ENCODE measurements around the gene TBC1D9. TPM values are rescaled to one million over a fixed set of nuclear protein-coding genes. Genes with fewer than 3 reads are reported as not detected.

The TBC1D9 gene
- total RNA-seq, 2 donors from 2014 or later = 22.3 to 29.0 TPM

DNA sequence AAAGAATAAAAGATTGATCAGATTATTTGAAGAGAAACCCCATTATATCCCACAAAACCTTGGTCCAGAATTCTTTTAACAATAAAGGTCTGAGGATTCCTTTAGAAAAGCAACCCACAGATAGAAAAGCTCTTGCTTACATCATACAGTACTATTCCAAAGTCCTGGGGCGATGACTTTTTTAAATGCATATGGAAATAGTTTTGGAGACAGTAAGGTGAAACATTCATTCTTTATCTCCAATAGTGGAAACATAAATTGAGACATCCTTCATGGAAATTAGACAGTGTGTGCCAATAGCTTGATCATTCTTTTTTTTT lies 101.7 kb downstream of the TBC1D9 start:
- no peak overlapping the region for H3K4me3 ChIP-seq (ENCODE audit: low read length)
- H3K27ac ChIP-seq (ENCODE audit: low read depth, low read length) = peak overlapping the region; percentile 45
- no peak for DNase-seq

GRCh38 chr4:140653718-140654494 lies 102.3 kb downstream of the TBC1D9 start:
- H3K4me3 Mint-ChIP-seq = peak overlapping the region; percentile 32

More for the DNA sequence above, 101.7 kb downstream of the TBC1D9 start:
- peaks cover 6% of the 10 kb centered on the region for H3K4me1 ChIP-seq (ENCODE audit: control insufficient read depth, insufficient read depth, low read length)
- H3K9ac ChIP-seq (ENCODE audit: extremely low read depth, low read length, poor library complexity, severe bottlenecking) = no peak overlapping the region
- Mint-ChIP-seq H3K36me3 (ENCODE audit: low read depth) (peaks cover 52% of the 10 kb centered on the region), H3K27me3 (ENCODE audit: insufficient read depth) (no peaks in the 10 kb centered on the region), H3K4me3 (peak overlapping the region; percentile 32), H3K4me1 (peaks cover 16% of the 10 kb centered on the region), H3K27ac (peak overlapping the region; percentile 97), H3K9me3 (no peaks in the 10 kb centered on the region)
- H3K27me3 ChIP-seq (ENCODE audit: control insufficient read depth, insufficient read depth, low read length, poor library complexity, severe bottlenecking) = no peaks in the 10 kb centered on the region
- peaks cover 77% of the 10 kb centered on the region for H3K36me3 ChIP-seq (ENCODE audit: control insufficient read depth, insufficient read depth, low read length)
- TF ChIP-seq CTCF (conservative IDR thresholded peaks at IDR 0.05) = no peak
- H3K9me3 ChIP-seq (ENCODE audit: control insufficient read depth, low read length) = no peaks in the 10 kb centered on the region
- 100% methylated on average over 1 of the region's 1 CpG; no CpG with 5 or more reads in 1 of the 2 experiments for WGBS, 2 experiments (ENCODE audit: insufficient coverage in 1 of 2, insufficient read length in 1 of 2)

GRCh38 chr4:140652601-140653000 lies 103.6 kb downstream of the TBC1D9 start:
- H3K27ac ChIP-seq (ENCODE audit: low read depth, low read length) = no peak overlapping the region
- no peak overlapping the region for H3K4me3 ChIP-seq (ENCODE audit: low read length)
- 92 to 94% methylated on average over 2 of the region's 2 CpGs for WGBS, 2 experiments (ENCODE audit: insufficient coverage in 1 of 2, insufficient read length in 1 of 2)
- Mint-ChIP-seq H3K4me3 (no peak overlapping the region), H3K27ac (no peak overlapping the region), H3K36me3 (ENCODE audit: low read depth) (peaks cover 53% of the 10 kb centered on the region), H3K4me1 (peaks cover 21% of the 10 kb centered on the region), H3K27me3 (ENCODE audit: insufficient read depth) (no peaks in the 10 kb centered on the region), H3K9me3 (no peaks in the 10 kb centered on the region)
- DNase-seq = no peak
- H3K9ac ChIP-seq (ENCODE audit: extremely low read depth, low read length, poor library complexity, severe bottlenecking) = no peak overlapping the region
- TF ChIP-seq CTCF (conservative IDR thresholded peaks at IDR 0.05) = no peak
- H3K36me3 ChIP-seq (ENCODE audit: control insufficient read depth, insufficient read depth, low read length) = peaks cover 73% of the 10 kb centered on the region
- H3K9me3 ChIP-seq (ENCODE audit: control insufficient read depth, low read length) = no peaks in the 10 kb centered on the region
- H3K4me1 ChIP-seq (ENCODE audit: control insufficient read depth, insufficient read depth, low read length) = peaks cover 6% of the 10 kb centered on the region
- H3K27me3 ChIP-seq (ENCODE audit: control insufficient read depth, insufficient read depth, low read length, poor library complexity, severe bottlenecking) = no peaks in the 10 kb centered on the region

More at GRCh38 chr4:140653718-140654494, 102.3 kb downstream of the TBC1D9 start:
- DNase-seq = no peak
- Mint-ChIP-seq H3K27ac (peak overlapping the region; percentile 97), H3K27me3 (ENCODE audit: insufficient read depth) (no peaks in the 10 kb centered on the region), H3K4me1 (peaks cover 18% of the 10 kb centered on the region), H3K9me3 (no peaks in the 10 kb centered on the region), H3K36me3 (ENCODE audit: low read depth) (peaks cover 51% of the 10 kb centered on the region)
- Histone ChIP-seq H3K4me3 (ENCODE audit: low read length) (no peak overlapping the region), H3K27ac (ENCODE audit: low read depth, low read length) (peak overlapping the region; percentile 45), H3K9ac (ENCODE audit: extremely low read depth, low read length, poor library complexity, severe bottlenecking) (no peak overlapping the region), H3K27me3 (ENCODE audit: control insufficient read depth, insufficient read depth, low read length, poor library complexity, severe bottlenecking) (no peaks in the 10 kb centered on the region), H3K36me3 (ENCODE audit: control insufficient read depth, insufficient read depth, low read length) (peaks cover 74% of the 10 kb centered on the region), H3K4me1 (ENCODE audit: control insufficient read depth, insufficient read depth, low read length) (peaks cover 6% of the 10 kb centered on the region), H3K9me3 (ENCODE audit: control insufficient read depth, low read length) (no peaks in the 10 kb centered on the region)
- 75 to 77% methylated on average over 6 to 7 of the region's 8 CpGs for WGBS, 2 experiments (ENCODE audit: insufficient coverage in 1 of 2, insufficient read length in 1 of 2)
- no peak for TF ChIP-seq CTCF (conservative IDR thresholded peaks at IDR 0.05)

Measured in endodermal cell (in vitro differentiated cells).